HG02884 (cell line): Measurements from ENCODE around the gene SOX9.

ENCODE experiments used
- ATAC-seq: cut with Tn5 transposase; IDR thresholded peaks from one replicate; pipeline ENCODE4 v1.9.1; 2021; ENCODE audit warnings: mild to moderate bottlenecking, moderate library complexity; ENCODE audit not compliant: unreplicated experiment

The SOX9 gene

DNA sequence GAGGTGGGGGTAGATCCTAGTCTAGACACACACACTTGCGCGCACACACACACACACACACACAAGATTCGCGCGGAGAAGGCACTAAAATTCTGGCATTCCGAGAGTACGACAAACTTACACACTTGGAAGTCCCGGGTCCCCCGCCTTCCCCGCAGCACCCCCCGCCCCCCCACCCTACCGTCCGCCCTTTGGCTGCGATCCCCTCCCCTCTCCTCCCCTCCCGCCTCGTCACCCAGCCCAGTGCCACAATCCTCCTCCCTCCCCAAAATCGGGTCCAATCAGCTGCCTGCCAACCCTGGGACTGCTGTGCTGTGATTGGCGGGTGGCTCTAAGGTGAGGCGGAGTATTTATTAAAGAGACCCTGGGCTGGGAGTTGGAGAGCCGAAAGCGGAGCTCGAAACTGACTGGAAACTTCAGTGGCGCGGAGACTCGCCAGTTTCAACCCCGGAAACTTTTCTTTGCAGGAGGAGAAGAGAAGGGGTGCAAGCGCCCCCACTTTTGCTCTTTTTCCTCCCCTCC is at the start of gene SOX9:
Gene SOX9, plus strand, starts transcription at position 379 of the 522 bp plus-strand sequence. CDS start 372 bp downstream, outside the sequence.
- peak; percentile 64 for ATAC-seq

GRCh38 chr17:72071330-72071729 is 49.5 kb upstream of the SOX9 start:
- no peak for ATAC-seq

- no peak for ATAC-seq
Measured at GRCh38 chr17:72075995-72076677, 44.7 kb upstream of the SOX9 start.

DNA sequence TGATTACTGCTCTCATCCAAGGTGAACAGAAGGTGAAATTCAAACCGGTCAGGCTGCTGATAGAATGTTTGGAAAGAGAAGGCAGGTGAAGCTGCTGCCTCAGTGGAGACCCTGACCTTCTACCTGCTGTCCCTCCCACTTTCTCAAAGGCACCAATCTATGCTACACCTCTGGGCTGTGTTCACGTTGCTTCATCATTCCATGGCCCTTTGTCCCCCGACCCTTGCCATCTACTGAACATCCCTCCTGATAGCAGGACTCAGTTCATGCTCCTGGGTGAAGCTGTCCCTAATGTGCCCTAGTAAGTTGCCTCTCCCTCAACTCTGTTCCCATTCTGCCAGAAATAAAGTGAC is 44.2 kb upstream of the SOX9 start:
- no peak for ATAC-seq

- ATAC-seq = no peak
Measured at GRCh38 chr17:72077326-72077960, 43.4 kb upstream of the SOX9 start.

DNA sequence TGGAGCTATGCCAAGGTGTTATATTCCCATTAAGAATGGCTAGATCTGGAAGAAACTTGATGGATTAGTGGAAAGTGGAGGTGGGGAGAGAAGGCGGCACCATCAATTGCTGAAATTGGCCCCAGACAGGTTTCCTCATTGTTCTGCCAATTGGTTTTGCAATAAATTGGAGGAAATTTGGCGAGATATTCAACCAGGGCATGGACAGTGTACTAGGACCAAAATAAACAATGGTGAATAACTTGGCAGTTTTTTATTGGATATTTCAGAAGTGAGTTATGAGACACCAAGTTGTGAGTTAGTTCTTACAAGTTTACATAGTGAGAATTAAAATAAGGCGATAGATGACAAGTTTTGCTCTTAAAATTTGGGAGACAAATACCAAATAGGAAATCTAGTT is 41.1 kb upstream of the SOX9 start:
- ATAC-seq = no peak

DNA sequence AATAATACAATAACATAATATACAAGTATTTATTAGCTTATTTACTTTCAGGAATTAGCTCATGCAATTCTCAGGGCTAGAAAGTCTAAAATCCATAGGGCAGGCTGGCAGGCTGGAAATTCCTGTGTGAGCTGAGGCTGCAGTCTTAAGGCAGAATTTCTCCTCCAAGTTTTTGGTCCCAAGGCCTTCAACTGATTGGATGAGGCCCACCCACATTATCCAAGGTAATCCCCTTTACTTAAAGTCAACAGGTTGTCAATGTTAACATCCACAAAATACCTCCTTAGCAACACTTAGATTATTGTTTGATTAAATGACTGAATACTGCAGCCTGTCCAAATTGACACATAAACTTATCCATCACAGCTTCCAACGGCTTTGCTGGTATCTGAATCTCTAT is 32.9 kb upstream of the SOX9 start:
- ATAC-seq = no peak

GRCh38 chr17:72089453-72089987 is 31.3 kb upstream of the SOX9 start:
- no peak for ATAC-seq

DNA sequence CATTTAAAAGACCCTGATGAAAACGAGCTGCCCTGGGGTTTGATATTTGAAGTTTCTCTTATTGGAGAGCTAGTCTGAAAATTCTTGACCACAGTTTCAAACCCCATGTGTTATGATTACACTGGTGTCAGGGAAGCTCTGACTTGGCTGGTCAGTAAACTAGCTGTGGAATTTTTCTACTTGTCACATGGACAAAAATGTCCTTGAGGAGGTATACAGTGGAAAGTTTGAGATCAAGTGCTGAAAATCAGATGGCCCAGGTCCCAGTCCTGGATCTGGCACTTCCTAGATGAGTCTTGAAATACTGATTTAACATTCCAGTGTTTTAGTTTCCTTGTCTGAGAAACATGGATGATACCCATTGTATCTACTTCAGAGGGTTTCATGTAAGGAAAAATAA is 30.7 kb upstream of the SOX9 start:
- ATAC-seq = no peak

- ATAC-seq = no peak
Measured at GRCh38 chr17:72092710-72093322, 28.0 kb upstream of the SOX9 start.

DNA sequence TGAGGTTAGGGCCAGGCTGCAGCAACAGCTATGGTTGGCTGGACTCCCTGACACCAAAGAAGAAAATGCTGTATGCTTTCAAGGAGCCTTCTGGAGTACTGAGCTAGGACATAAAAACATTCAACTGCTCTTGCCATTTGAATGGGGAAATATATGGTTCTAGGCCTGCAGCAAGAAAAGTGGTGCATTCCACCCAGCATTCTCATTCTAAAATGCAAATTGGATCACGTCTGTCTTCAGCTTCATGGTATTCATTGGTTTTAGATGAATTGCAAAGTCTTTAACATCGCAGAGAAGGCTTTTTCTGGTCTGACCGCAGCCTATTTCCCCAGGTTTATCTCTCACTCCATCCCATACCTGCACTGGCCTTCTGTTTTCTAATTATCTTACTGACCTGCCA is 27.1 kb upstream of the SOX9 start:
- no peak for ATAC-seq

DNA sequence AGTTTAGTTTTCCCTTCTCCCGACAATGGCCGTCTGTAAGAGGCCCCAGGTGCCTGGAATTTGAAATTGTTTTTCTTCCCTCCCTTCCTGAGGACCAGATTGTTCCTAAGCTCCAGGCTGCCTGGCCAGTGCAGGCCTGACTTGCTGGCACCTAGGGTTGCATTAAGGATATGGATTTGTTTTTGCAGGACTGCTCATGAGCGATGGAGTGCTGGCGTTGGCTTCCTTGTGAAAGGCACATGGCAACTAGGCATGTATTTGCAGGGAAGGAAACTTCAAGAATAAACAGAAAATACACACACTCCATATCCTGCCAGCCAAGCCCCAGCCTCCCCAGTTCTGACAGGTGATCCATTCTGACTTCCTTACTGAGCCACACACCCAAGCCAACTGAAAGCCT is 25.5 kb upstream of the SOX9 start:
- no peak for ATAC-seq

- no peak for ATAC-seq
Measured at GRCh38 chr17:72097144-72097543, 23.7 kb upstream of the SOX9 start.

- no peak for ATAC-seq
Measured at GRCh38 chr17:72099919-72100318, 20.9 kb upstream of the SOX9 start.

DNA sequence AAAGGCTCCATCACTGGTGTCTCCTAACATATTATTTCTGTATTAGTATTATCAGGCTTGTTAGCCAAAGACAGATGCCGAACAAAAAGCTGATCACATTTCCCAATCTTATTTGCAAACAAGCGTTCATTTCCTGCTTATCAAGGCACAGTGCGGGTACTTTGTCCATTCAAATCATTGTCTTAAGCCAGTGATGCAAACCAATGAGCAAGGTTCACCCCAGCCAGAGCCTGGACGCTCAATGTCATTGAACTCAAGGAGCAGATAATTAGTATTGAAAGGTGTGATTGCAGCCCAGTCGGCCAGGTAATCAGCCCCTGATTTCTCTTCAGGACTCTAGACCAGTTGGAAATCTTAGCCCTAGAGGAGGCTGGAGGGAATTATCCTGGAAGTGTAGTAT is 20.4 kb upstream of the SOX9 start:
- ATAC-seq = no peak

- no peak for ATAC-seq
Measured at GRCh38 chr17:72101526-72101925, 19.3 kb upstream of the SOX9 start.

- ATAC-seq = no peak
Measured at GRCh38 chr17:72102366-72102765, 18.5 kb upstream of the SOX9 start.

DNA sequence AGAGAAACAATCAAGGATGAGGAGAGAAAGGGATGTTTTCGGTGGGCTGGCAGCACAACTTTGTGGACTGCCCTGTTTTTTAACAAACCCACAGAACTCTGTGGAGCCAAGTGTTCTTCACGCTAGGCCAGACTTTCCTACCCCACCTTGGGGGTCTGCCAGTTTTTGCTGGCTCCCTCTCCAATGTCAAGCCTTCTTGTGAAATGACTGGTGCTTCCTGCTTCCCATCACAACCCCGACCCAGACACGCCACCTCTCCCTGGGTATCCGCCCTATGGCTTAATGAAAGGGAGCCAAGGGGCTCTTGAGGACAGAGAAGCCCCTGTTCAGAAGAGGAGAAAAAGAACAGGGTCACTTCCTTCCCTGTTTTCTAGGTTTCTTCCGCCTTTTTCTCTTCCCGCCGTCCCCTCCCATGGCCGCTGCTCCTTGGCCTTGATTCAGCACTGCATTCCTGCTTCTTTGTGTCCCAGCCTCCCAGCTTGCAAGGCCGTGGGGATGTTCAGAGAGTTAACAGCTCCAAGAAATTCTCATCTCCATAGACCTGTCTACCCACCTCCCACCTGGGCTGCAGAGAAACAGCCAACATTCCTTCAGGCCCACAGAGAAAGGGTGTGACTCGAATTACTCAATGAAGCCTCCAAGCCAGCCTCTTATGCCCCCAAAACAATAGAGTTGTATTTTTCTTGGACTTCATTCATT is 16.5 kb upstream of the SOX9 start:
- ATAC-seq = no peak

GRCh38 chr17:72104863-72105234 is 16.0 kb upstream of the SOX9 start:
- no peak for ATAC-seq

GRCh38 chr17:72107100-72107499 is 13.7 kb upstream of the SOX9 start:
- ATAC-seq = no peak

- no peak for ATAC-seq
Measured at GRCh38 chr17:72110231-72110941, 10.4 kb upstream of the SOX9 start.
